Suppressor macrophage treated with lipopolysaccharide for 1 hour (primary cell): Measurements from ENCODE around the gene LRRC30.

Experiments used
- DNase-seq, 3 donors: peaks; one replicate each; pipeline ENCODE4 v3.0.0-alpha.2; 2020 to 2022

Gene LRRC30

GRCh38 chr18:7242926-7243325 lies 12.0 kb downstream of the LRRC30 start:
- no peak for DNase-seq

GRCh38 chr18:7248877-7249276 lies 18.0 kb downstream of the LRRC30 start:
- DNase-seq, result no peak

- DNase-seq, result no peak
Measured at GRCh38 chr18:7254163-7254562, 23.3 kb downstream of the LRRC30 start.

- no peak for DNase-seq
Measured at GRCh38 chr18:7255054-7255453, 24.2 kb downstream of the LRRC30 start.

- DNase-seq, result no peak
Measured at GRCh38 chr18:7255643-7256042, 24.8 kb downstream of the LRRC30 start.

- no peak for DNase-seq
Measured at GRCh38 chr18:7256618-7257425, 25.9 kb downstream of the LRRC30 start.

- DNase-seq, result no peak
Measured at GRCh38 chr18:7257426-7257740, 26.5 kb downstream of the LRRC30 start.

GRCh38 chr18:7259475-7259874 lies 28.6 kb downstream of the LRRC30 start:
- DNase-seq, result no peak

GRCh38 chr18:7261199-7261598 lies 30.3 kb downstream of the LRRC30 start:
- no peak for DNase-seq

- no peak for DNase-seq
Measured at GRCh38 chr18:7267973-7268372, 37.1 kb downstream of the LRRC30 start.

- no peak for DNase-seq
Measured at GRCh38 chr18:7269942-7270341, 39.1 kb downstream of the LRRC30 start.

GRCh38 chr18:7272311-7273049 lies 41.6 kb downstream of the LRRC30 start:
- peak; percentile 82 to 88 (median 83) for DNase-seq

GRCh38 chr18:7273301-7273921 lies 42.5 kb downstream of the LRRC30 start:
- peak; percentile 84 to 96 (median 95) for DNase-seq

- DNase-seq, result no peak
Measured at GRCh38 chr18:7281579-7281978, 50.7 kb downstream of the LRRC30 start.
